SU-DHL-6 (cell line): ENCODE data around the gene KIF17.
"Not testable (repeated sequence)": the region's sequence is repeated elsewhere in the genome, so short reads cannot be mapped to it uniquely, and the experiment has no call there.

Experiments used
- H2AFZ ChIP-seq: fragments of 200-600 bp; sonication (generic); 2 replicates; pipeline ENCODE4 v1.6.1; 2014; ENCODE audit warnings: low read depth, mild to moderate bottlenecking, moderate library complexity, mixed read lengths, antibody characterized with exemption, low read length; ENCODE audit not compliant: severe bottlenecking
- H3F3A ChIP-seq: fragments of 200-600 bp; shearing (Covaris generic); 2 replicates; pipeline ENCODE4 v1.6.0; 2016; ENCODE audit warnings: antibody characterized with exemption, mild to moderate bottlenecking; ENCODE audit not compliant: insufficient read depth
- H3K27ac ChIP-seq: fragments of 200-600 bp; sonication (generic); 2 replicates; pipeline ENCODE4 v1.5.1; 2016; ENCODE audit warnings: low read depth, mild to moderate bottlenecking, low read length, moderate library complexity, mixed read lengths
- H3K27me3 ChIP-seq: fragments of 200-600 bp; sonication (generic), shearing (Covaris generic); 2 replicates; pipeline ENCODE4 v1.6.0; 2014; ENCODE audit warnings: mild to moderate bottlenecking, low read length
- H3K36me3 ChIP-seq: fragments of 200-600 bp; sonication (generic); 2 replicates; pipeline ENCODE4 v1.6.1; 2014; ENCODE audit warnings: mild to moderate bottlenecking, low read length, mixed read lengths
- H3K4me2 ChIP-seq: fragments of 300-600, 200-600 bp; shearing (Covaris generic), sonication (generic); 2 replicates; pipeline ENCODE4 v1.6.0; 2014; ENCODE audit warnings: low read length, low read depth, mild to moderate bottlenecking; ENCODE audit not compliant: poor library complexity, severe bottlenecking
- H3K4me3 ChIP-seq: fragments of 200-600 bp; sonication (generic); 2 replicates; pipeline ENCODE4 v1.5.1; 2014; ENCODE audit warnings: antibody characterized with exemption, low read length, mild to moderate bottlenecking, mixed read lengths; ENCODE audit not compliant: insufficient read depth, poor library complexity, severe bottlenecking
- H3K79me2 ChIP-seq: fragments of 200-600 bp; sonication (generic); 2 replicates; pipeline ENCODE4 v1.6.1; 2014; ENCODE audit warnings: mild to moderate bottlenecking, low read length, moderate library complexity; ENCODE audit not compliant: insufficient read depth
- H3K9ac ChIP-seq: fragments of 200-600 bp; sonication (generic); 2 replicates; pipeline ENCODE4 v1.7.0; 2014; ENCODE audit warnings: mild to moderate bottlenecking, low read length
- H3K9me2 ChIP-seq: fragments of 200-600 bp; sonication (generic); replicated peaks from 2 replicates; pipeline ENCODE4 v1.6.1; 2014; ENCODE audit warnings: low read length; ENCODE audit not compliant: insufficient read depth
- H3K9me3 ChIP-seq: fragments of 200-600 bp; sonication (generic); 2 replicates; pipeline ENCODE4 v1.6.1; 2014; ENCODE audit warnings: low read length, mixed read lengths; ENCODE audit not compliant: insufficient read depth
- H4K20me1 ChIP-seq: fragments of 200-600 bp; sonication (generic); 2 replicates; pipeline ENCODE4 v1.6.1; 2014; ENCODE audit warnings: low read depth, mild to moderate bottlenecking, antibody characterized with exemption, low read length, moderate library complexity, mixed read lengths
- EZH2phosphoT487 ChIP-seq: fragments of 200-600 bp; sonication (generic), shearing (Covaris generic); conservative IDR thresholded peaks from 2 replicates; pipeline ENCODE4 v1.6.1; 2018; ENCODE audit warnings: mild to moderate bottlenecking, antibody characterized with exemption, low read length, moderate library complexity, mixed read lengths
- TF ChIP-seq, protein P1 (sequence below): fragments of 200-600 bp; sonication (generic); IDR thresholded peaks from one replicate; pipeline ENCODE4 v1.5.1; 2017; ENCODE audit warnings: antibody characterized with exemption, mild to moderate bottlenecking, low read length, moderate library complexity; ENCODE audit not compliant: insufficient read depth, poor library complexity, severe bottlenecking

Gene KIF17

DNA sequence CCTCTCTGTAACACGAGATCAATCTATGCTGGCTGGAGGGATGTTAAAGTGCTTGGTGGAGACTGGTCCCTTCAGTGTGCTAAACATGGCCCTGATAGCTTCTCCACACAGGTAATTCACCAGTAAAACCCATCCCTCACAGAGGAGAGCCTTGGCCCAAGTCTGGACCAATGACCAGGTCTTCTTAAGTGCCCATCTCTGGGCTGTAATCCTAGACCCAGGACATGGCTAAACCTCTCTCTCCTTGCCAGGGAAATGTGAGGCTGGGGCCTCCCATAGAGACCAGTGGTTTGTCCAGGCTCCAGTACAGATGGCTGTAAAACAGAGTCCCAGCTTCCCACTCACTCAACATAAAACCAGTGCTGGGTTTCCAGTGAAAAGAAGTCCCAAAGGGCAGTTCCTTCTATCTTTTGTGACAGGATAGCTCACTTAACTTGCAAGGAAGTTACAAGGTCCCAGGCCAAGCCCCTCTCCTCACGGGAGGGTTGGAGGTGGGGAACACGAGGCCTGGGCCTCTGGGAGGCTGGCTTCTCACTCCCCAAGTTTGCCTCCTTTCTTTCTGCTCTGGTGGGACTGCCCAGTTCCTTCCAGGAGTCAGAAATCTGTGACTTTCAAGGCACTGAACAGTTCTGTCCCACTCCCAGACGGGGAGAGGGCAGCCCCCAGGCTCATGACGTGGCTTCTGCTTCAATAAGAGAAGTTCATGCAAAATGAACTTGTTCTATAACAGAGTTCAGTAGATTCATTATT, 2.2 kb upstream of the KIF17 start:
- Histone ChIP-seq H4K20me1 (no peaks in the 10 kb centered on the region), H3K27ac (no peak overlapping the region), H3K36me3 (no peaks in the 10 kb centered on the region), H2AFZ (no peak overlapping the region), H3K4me2 (no peak overlapping the region), H3K9ac (no peak overlapping the region), H3K9me3 (no peaks in the 10 kb centered on the region), H3F3A (no peaks in the 10 kb centered on the region), H3K79me2 (no peaks in the 10 kb centered on the region), H3K4me3 (no peak overlapping the region), H3K9me2 (no peaks in the 10 kb centered on the region), H3K27me3 (no peaks in the 10 kb centered on the region)
- no peak for TF ChIP-seq EZH2phosphoT487
- TF ChIP-seq, protein P1, sequence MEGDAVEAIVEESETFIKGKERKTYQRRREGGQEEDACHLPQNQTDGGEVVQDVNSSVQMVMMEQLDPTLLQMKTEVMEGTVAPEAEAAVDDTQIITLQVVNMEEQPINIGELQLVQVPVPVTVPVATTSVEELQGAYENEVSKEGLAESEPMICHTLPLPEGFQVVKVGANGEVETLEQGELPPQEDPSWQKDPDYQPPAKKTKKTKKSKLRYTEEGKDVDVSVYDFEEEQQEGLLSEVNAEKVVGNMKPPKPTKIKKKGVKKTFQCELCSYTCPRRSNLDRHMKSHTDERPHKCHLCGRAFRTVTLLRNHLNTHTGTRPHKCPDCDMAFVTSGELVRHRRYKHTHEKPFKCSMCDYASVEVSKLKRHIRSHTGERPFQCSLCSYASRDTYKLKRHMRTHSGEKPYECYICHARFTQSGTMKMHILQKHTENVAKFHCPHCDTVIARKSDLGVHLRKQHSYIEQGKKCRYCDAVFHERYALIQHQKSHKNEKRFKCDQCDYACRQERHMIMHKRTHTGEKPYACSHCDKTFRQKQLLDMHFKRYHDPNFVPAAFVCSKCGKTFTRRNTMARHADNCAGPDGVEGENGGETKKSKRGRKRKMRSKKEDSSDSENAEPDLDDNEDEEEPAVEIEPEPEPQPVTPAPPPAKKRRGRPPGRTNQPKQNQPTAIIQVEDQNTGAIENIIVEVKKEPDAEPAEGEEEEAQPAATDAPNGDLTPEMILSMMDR: no peak

DNA sequence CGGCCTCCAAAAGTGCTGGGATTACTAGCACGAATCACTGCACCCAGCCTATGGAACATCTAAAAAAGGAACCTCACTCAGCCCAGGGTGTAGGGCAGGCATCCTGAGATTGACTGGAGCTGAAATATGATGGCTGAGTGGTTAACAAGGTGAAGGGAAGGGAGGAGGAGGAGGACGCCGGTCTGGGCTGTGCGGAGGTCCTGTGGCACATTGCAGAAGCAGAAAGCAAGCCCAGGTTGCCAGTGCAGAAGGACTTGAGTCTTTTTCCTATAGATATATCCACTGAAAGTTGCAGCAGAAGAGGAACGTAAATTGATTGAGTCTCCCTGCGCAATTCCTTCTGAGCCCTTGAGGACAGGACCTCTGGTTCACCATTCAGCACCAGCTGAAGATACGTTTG, 1.5 kb upstream of the KIF17 start:
- H3K9ac ChIP-seq: no peak overlapping the region
- H3K4me3 ChIP-seq: no peak overlapping the region
- H4K20me1 ChIP-seq: no peaks in the 10 kb centered on the region
- no peak for TF ChIP-seq EZH2phosphoT487
- TF ChIP-seq, protein P1: no peak
- H3K79me2 ChIP-seq: no peaks in the 10 kb centered on the region
- H3K27me3 ChIP-seq: no peaks in the 10 kb centered on the region
- H3F3A ChIP-seq: no peaks in the 10 kb centered on the region
- no peak overlapping the region for H3K27ac ChIP-seq
- H3K36me3 ChIP-seq: no peaks in the 10 kb centered on the region
- H3K9me2 ChIP-seq: no peaks in the 10 kb centered on the region
- H3K4me2 ChIP-seq: no peak overlapping the region
- H2AFZ ChIP-seq: no peak overlapping the region
- H3K9me3 ChIP-seq: no peaks in the 10 kb centered on the region

DNA sequence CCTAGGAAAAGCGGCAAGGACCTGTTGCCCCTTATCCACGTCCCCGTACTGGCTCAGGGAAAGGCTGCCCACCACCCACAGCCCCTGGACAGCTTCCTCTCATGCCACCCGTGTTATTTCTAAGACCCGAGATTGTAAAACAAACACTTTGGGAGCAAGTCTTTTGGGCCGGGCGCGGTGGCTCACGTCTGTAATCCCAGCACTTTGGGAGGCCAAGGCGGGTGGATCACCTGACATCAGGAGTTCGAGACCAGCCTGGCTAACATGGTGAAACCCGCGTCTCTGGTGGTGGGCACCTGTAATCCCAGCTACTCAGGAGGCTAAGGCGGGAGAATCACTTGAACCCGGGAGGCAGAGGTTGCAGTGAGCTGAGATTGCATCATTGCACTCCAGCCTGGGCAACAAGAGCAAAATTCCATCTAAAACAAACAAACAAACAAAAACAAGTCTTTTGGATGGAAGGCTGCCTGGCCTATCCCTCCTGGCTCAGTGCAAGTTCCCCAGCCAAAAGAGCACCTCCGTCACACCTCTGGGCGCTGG, 606 bp upstream of the KIF17 start:
- not testable (repeated sequence) for H3K9me2 ChIP-seq, H3K4me3 ChIP-seq, H3K79me2 ChIP-seq, H3F3A ChIP-seq, H3K27ac ChIP-seq, H2AFZ ChIP-seq, H3K36me3 ChIP-seq, H3K9ac ChIP-seq, H3K9me3 ChIP-seq, H3K27me3 ChIP-seq, H4K20me1 ChIP-seq
- peak overlapping the region; percentile 15 for H3K4me2 ChIP-seq

DNA sequence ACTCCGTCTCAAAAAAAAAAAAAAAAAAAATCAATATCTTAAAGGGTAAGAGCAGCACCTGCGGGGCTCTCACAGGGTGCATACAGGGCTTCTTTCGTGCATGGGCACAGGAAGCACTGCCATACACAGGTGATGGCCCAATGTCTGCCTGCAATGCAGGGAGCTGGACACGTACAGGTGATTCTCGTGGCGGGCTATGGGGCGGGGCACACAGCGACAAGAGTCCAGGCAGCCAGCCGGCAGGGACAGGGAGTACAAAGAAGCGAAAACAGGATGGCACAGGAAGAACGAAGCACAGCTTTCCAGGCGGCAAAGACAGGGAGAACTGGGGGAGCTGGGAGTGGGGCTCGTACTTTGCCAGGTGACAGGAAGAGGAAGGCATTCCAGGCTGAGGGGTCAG, 1.6 kb downstream of the KIF17 start:
- Histone ChIP-seq H3K9ac (no peak overlapping the region), H3K27ac (no peak overlapping the region), H3K9me3 (no peaks in the 10 kb centered on the region), H2AFZ (no peak overlapping the region), H3K79me2 (no peaks in the 10 kb centered on the region), H3F3A (no peaks in the 10 kb centered on the region), H3K9me2 (no peaks in the 10 kb centered on the region), H3K4me3 (no peak overlapping the region), H3K36me3 (no peaks in the 10 kb centered on the region), H3K27me3 (no peaks in the 10 kb centered on the region), H3K4me2 (no peak overlapping the region), H4K20me1 (no peaks in the 10 kb centered on the region)
- TF ChIP-seq EZH2phosphoT487: no peak
- TF ChIP-seq, protein P1: no peak
